A549 (cell line): ENCODE measurements around the gene NRXN3. TPM values are rescaled to one million over a fixed set of nuclear protein-coding genes. Genes with fewer than 3 reads are reported as not detected.

Experiments used
- ATAC-seq, 2 experiments: fragments of 200-7000 bp in 1 of 2; fragments of >200 bp in 1 of 2; cut with Nextera tagmentation in 1 of 2; cut with Tn5 transposase in 1 of 2; 3 replicates each; pipeline versions ENCODE4 v1.8.0 to v1.9.1; 2018 to 2020; ENCODE audit warnings: mild to moderate bottlenecking in 1 of 2, moderate library complexity in 1 of 2
- CTCF ChIA-PET: fragments of 300-600 bp; sonication (Branson Sonifier 250); formaldehyde crosslinking; extraction: SDS; loops from one replicate; lab custom pipeline; 2021; ENCODE audit warnings: antibody characterized with exemption, inconsistent platforms; lab: Yijun Ruan, JAX
- POLR2A ChIA-PET: fragments of 350-600 bp; formaldehyde crosslinking; extraction: SDS; loops from one replicate; lab custom pipeline; 2021; ENCODE audit warnings: antibody characterized with exemption, inconsistent platforms; lab: Yijun Ruan, JAX
- DNase-seq, 2 experiments: peaks; one replicate each; pipeline versions ENCODE4 v3.0.0 to v3.0.0-alpha.2; 2011 to 2016; ENCODE audit warnings: low read depth in 1 of 2, low spot score in 1 of 2
- FAIRE-seq: peaks from 2 replicates; lab custom pipeline; 2011; peaks lifted over from hg19 to GRCh38; lab: Jason Lieb, UNC
- H3K27ac ChIP-seq, 2 experiments: fragments of >200 bp; sonication (Bioruptor Twin); formaldehyde crosslinking; 3 replicates each; pipeline ENCODE4 v1.5.1; 2016 to 2017
- H3K4me1 ChIP-seq: fragments of >200 bp; sonication (Bioruptor Twin); formaldehyde crosslinking; 3 replicates; pipeline ENCODE4 v1.6.1; 2016
- H3K4me2 ChIP-seq: fragments of >200 bp; sonication (Bioruptor Twin); formaldehyde crosslinking; 3 replicates; pipeline ENCODE4 v1.6.1; 2016
- H3K4me3 ChIP-seq: fragments of >200 bp; sonication (Bioruptor Twin); formaldehyde crosslinking; 3 replicates; pipeline ENCODE4 v1.5.1; 2016
- H3K9me3 ChIP-seq: fragments of >200 bp; sonication (Bioruptor Twin); formaldehyde crosslinking; 3 replicates; pipeline ENCODE4 v1.6.1; 2016
- CBX2 ChIP-seq: fragments of 200-600 bp; sonication (generic); IDR thresholded peaks from 2 replicates; pipeline ENCODE4 v1.6.1; 2016; ENCODE audit warnings: low read depth, mild to moderate bottlenecking, borderline replicate concordance
- CBX8 ChIP-seq: fragments of 200-600 bp; sonication (generic); IDR thresholded peaks from 2 replicates; pipeline ENCODE4 v1.6.1; 2016
- CEBPB ChIP-seq, 2 experiments: fragments of >200 bp in 1 of 2; sonication (Bioruptor Twin) in 1 of 2; formaldehyde crosslinking in 1 of 2; IDR thresholded peaks; 2 replicates each; pipeline ENCODE4 v1.6.1; 2012 to 2016
- CHD4 ChIP-seq: fragments of 200-600 bp; sonication (generic); IDR thresholded peaks from 2 replicates; pipeline ENCODE4 v1.6.1; 2016; ENCODE audit warnings: antibody characterized with exemption, mild to moderate bottlenecking, borderline replicate concordance
- EHMT2 ChIP-seq: fragments of 200-600 bp; sonication (generic); IDR thresholded peaks from 2 replicates; pipeline ENCODE4 v1.6.1; 2016; ENCODE audit warnings: antibody characterized with exemption, low read depth, mild to moderate bottlenecking, moderate library complexity
- ESRRA ChIP-seq: fragments of 150-350 bp; IDR thresholded peaks from 2 replicates; pipeline ENCODE4 v1.6.1; 2014; ENCODE audit warnings: mild to moderate bottlenecking, low read length, borderline replicate concordance
- FOSB ChIP-seq: fragments of 250-450 bp; sonication (Bioruptor Pico); IDR thresholded peaks from 2 replicates; pipeline ENCODE4 v1.5.0; 2020; ENCODE audit warnings: mild to moderate bottlenecking, moderate library complexity
- HEYL ChIP-seq: fragments of 250-450 bp; sonication (Bioruptor Pico); IDR thresholded peaks from 2 replicates; pipeline ENCODE4 v1.8.0; 2021; ENCODE audit warnings: mild to moderate bottlenecking, moderate library complexity
- HOXB5 ChIP-seq: fragments of 250-450 bp; sonication (Bioruptor Pico); IDR thresholded peaks from 2 replicates; pipeline ENCODE4 v1.5.0; 2020; ENCODE audit warnings: mild to moderate bottlenecking, moderate library complexity
- JUNB ChIP-seq: fragments of >200 bp; sonication (Bioruptor Twin); formaldehyde crosslinking; IDR thresholded peaks from 2 replicates; pipeline ENCODE4 v1.6.1; 2016
- KDM1A ChIP-seq: fragments of 200-600 bp; sonication (generic); IDR thresholded peaks from 2 replicates; pipeline ENCODE4 v1.6.1; 2016; ENCODE audit warnings: low read depth, mild to moderate bottlenecking
- MAFK ChIP-seq: fragments of 450-650 bp; IDR thresholded peaks from 2 replicates; pipeline ENCODE4 v1.6.1; 2014; ENCODE audit not compliant: partially characterized antibody
- MYC ChIP-seq: IDR thresholded peaks from 2 replicates; pipeline ENCODE4 v1.6.1; 2012; ENCODE audit warnings: mild to moderate bottlenecking, inconsistent platforms, low read length, improper control_type of control experiment, borderline replicate concordance
- NFE2L2 ChIP-seq: fragments of 150-350 bp; conservative IDR thresholded peaks from 2 replicates; pipeline ENCODE4 v1.6.1; 2014; ENCODE audit warnings: low read length
- NPAS2 ChIP-seq: fragments of 250-450 bp; sonication (Bioruptor Pico); IDR thresholded peaks from 2 replicates; pipeline ENCODE4 v1.8.0; 2022; ENCODE audit warnings: mild to moderate bottlenecking, moderate library complexity, borderline replicate concordance
- NR3C1 ChIP-seq: fragments of >200 bp; sonication (Bioruptor Twin); formaldehyde crosslinking; IDR thresholded peaks from 3 replicates; pipeline ENCODE4 v1.6.1; 2017
- POLR2A ChIP-seq: IDR thresholded peaks from 2 replicates; pipeline ENCODE4 v1.6.1; 2012; ENCODE audit warnings: mild to moderate bottlenecking, low read length
- POLR2AphosphoS2 ChIP-seq: conservative IDR thresholded peaks from 2 replicates; pipeline ENCODE4 v1.6.1; 2012; ENCODE audit warnings: low read length, improper control_type of control experiment, inconsistent platforms
- RAD21 ChIP-seq, 2 experiments: fragments of >200 bp in 1 of 2; sonication (Bioruptor Twin) in 1 of 2; formaldehyde crosslinking in 1 of 2; IDR thresholded peaks in 1 of 2; conservative IDR thresholded peaks in 1 of 2; 2 replicates in 1 of 2; 3 replicates in 1 of 2; pipeline ENCODE4 v1.6.1; 2012 to 2018; ENCODE audit warnings: inconsistent platforms in 1 of 2
- RARB ChIP-seq: fragments of 250-450 bp; sonication (Bioruptor Pico); IDR thresholded peaks from 2 replicates; pipeline ENCODE4 v1.8.0; 2021; ENCODE audit warnings: mild to moderate bottlenecking, moderate library complexity
- RCOR1 ChIP-seq: fragments of 150-350 bp; IDR thresholded peaks from 2 replicates; pipeline ENCODE4 v1.6.1; 2014; ENCODE audit warnings: antibody characterized with exemption, low read length, low read depth
- SMC3 ChIP-seq: fragments of >200 bp; sonication (Bioruptor Twin); formaldehyde crosslinking; IDR thresholded peaks from 3 replicates; pipeline ENCODE4 v1.6.1; 2018; ENCODE audit warnings: inconsistent platforms
- TFCP2L1 ChIP-seq: fragments of 250-450 bp; sonication (Bioruptor Pico); IDR thresholded peaks from 2 replicates; pipeline ENCODE4 v1.5.0; 2021; ENCODE audit warnings: mild to moderate bottlenecking
- ZNF302 ChIP-seq: fragments of 250-450 bp; sonication (Bioruptor Pico); IDR thresholded peaks from 2 replicates; pipeline ENCODE4 v1.9.0; 2021; ENCODE audit warnings: inconsistent platforms, mild to moderate bottlenecking, moderate library complexity
- WGBS: methylation state at CpG from one replicate; pipeline ENCODE4 v1.1.6; 2017; ENCODE audit errors: missing lambda C conversion rate; 5-methylcytosine and 5-hydroxymethylcytosine counted together
- polyA plus RNA-seq, 4 experiments: library from polyadenylated mRNA; depleted of rRNA in 3 of 4; stranded (reverse); fragments of >200 nt; fragmentation: RNase III in 1 of 4; extraction: RNeasy Plus Mini Kit Qiagen cat#74134 plus additional on column Dnase treatment in 1 of 4; gene quantifications; 2 replicates in 3 of 4; 3 replicates in 1 of 4; pipeline ENCODE4 v1.2.3, GENCODE V29; 2011 to 2017
- TF ChIP-seq, protein P1 (sequence below): fragments of 150-350 bp; IDR thresholded peaks from 2 replicates; pipeline ENCODE4 v1.6.1; 2014; ENCODE audit warnings: low read depth, mild to moderate bottlenecking, low read length
- TF ChIP-seq, protein P2 (sequence below): IDR thresholded peaks from 2 replicates; pipeline ENCODE4 v1.6.1; 2012; ENCODE audit warnings: low read depth, borderline replicate concordance
- TF ChIP-seq, protein P3 (sequence below): fragments of 450-650 bp; IDR thresholded peaks from 2 replicates; pipeline ENCODE4 v1.6.1; 2014; ENCODE audit warnings: antibody characterized with exemption
- TF ChIP-seq, protein P4 (sequence below): fragments of >200 bp; sonication (Bioruptor Twin); formaldehyde crosslinking; IDR thresholded peaks from 3 replicates; pipeline ENCODE4 v1.6.1; 2016
- TF ChIP-seq, protein P5 (sequence below): fragments of 250-450 bp; sonication (Bioruptor Pico); IDR thresholded peaks from 2 replicates; pipeline ENCODE4 v1.5.0; 2021; ENCODE audit warnings: mild to moderate bottlenecking, moderate library complexity, borderline replicate concordance

Gene NRXN3
- polyA plus RNA-seq, 2 of the 4 experiments (the other 2 are of a cell fraction), result 0.62 to 2.3 TPM

DNA sequence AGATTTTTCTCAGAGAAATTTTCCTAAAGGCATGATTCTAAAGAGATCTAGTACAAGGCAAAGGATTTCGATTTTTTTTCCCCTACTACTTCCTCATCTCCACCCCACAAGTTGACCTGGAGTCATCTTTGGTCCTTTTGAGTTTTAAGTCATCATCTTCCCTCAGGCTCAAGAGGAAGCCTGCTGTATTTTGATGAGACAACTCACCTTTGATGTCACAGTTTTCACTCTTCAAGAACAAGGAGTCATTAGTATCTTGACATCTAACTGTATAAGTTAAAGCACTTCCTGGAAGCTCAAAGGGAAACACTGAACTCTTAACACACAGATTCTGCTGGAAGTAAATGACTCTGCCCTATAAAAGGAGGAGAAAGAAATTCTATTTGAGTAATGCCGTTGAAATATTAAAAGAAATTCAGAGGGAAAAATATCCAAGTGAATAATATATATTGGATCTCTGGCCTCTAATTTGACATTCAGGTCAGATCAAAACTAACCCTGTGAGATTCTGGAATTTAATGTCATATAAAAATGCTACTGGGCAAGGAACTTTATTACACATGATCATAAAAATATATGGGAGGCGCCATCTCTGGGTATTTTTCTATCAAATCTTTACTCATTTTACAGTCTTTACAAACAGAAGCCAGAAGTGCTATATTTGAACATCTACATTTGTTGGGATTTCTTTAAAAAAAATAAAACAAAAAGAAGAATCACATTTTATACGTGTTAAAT, 435.0 kb downstream of the NRXN3 start:
- Histone ChIP-seq H3K4me2 (no peak overlapping the region), H3K27ac (no peak overlapping the region), H3K4me1 (no peaks in the 10 kb centered on the region), H3K9me3 (no peaks in the 10 kb centered on the region), H3K4me3 (no peak overlapping the region)
- WGBS, result 2% methylated on average over 4 of the region's 4 CpGs
- DNase-seq (no peak), ATAC-seq (no peak), FAIRE-seq (no peak)
- TF ChIP-seq CBX2 (no peak), SMC3 (no peak), CBX8 (no peak), JUNB (no peak), HOXB5 (CRISPR knock-in tag) (no peak), RCOR1 (no peak), RARB (CRISPR knock-in tag) (no peak), TFCP2L1 (CRISPR knock-in tag) (no peak), EHMT2 (no peak), POLR2AphosphoS2 (no peak), MYC (no peak), FOSB (CRISPR knock-in tag) (no peak), ZNF302 (no peak), KDM1A (no peak), MAFK (no peak), ESRRA (no peak), CEBPB (IDR thresholded peaks at IDR 0.05) (no peak)
- TF ChIP-seq, protein P1, sequence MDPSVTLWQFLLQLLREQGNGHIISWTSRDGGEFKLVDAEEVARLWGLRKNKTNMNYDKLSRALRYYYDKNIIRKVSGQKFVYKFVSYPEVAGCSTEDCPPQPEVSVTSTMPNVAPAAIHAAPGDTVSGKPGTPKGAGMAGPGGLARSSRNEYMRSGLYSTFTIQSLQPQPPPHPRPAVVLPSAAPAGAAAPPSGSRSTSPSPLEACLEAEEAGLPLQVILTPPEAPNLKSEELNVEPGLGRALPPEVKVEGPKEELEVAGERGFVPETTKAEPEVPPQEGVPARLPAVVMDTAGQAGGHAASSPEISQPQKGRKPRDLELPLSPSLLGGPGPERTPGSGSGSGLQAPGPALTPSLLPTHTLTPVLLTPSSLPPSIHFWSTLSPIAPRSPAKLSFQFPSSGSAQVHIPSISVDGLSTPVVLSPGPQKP, result no peak
- ChIA-PET CTCF (interaction anchor here (2.5 kb wide), 1 partner anchor 7 kb away, joined by 9 read pairs; no protein-coding TSS in a partner anchor), POLR2A (no interaction called here)

DNA sequence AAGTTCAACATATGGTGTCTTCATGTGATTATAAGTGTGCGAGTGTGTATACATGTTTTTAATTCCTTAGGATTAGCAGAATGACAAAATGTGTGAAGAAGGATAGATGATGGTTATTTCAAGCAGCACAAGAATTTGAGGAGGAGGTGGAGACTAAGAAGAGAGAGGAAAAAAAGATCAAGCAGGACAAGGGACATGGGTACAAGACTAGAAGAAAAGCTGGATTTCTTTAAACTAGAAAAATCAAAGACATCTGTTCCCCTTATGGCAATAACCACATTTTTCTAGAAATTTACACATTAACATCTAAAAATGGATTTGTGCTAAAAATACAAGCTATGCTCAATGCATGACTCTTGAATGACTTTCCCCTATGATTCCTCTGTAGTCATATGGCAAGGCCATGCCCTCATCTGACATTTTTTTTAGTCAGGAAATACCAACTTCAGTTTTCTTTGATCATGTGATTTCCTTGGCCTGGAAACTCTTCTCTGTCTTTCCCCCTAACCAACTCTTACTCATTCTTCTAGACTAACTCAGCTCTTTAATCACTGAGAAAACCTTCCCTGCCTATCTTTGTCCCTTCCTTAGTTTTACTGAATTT, 435.8 kb downstream of the NRXN3 start:
- Histone ChIP-seq H3K9me3 (no peaks in the 10 kb centered on the region), H3K4me3 (no peak overlapping the region), H3K4me1 (no peaks in the 10 kb centered on the region), H3K4me2 (no peak overlapping the region), H3K27ac (no peak overlapping the region)
- POLR2A ChIA-PET, result no interaction called here
- CTCF ChIA-PET, result interaction anchor here (1.0 to 2.5 kb wide), 2 partner anchors 8 to 39 kb away, joined by 3 to 9 read pairs; no protein-coding TSS in a partner anchor
- FAIRE-seq (no peak), ATAC-seq (no peak), DNase-seq (no peak)
- 26% methylated on average over 1 of the region's 1 CpG for WGBS
- TF ChIP-seq CHD4 (no peak), KDM1A (no peak), ESRRA (no peak), HEYL (CRISPR knock-in tag) (no peak), CEBPB (IDR thresholded peaks at IDR 0.05) (no peak), MAFK (no peak), NPAS2 (CRISPR knock-in tag) (no peak), RARB (CRISPR knock-in tag) (no peak), CBX2 (no peak), NR3C1 (no peak), NFE2L2 (no peak), POLR2A (no peak), RAD21 (conservative IDR thresholded peaks at IDR 0.05 in 1 of 2, IDR thresholded peaks at IDR 0.05 in 1 of 2) (no peak)
- TF ChIP-seq, protein P2, sequence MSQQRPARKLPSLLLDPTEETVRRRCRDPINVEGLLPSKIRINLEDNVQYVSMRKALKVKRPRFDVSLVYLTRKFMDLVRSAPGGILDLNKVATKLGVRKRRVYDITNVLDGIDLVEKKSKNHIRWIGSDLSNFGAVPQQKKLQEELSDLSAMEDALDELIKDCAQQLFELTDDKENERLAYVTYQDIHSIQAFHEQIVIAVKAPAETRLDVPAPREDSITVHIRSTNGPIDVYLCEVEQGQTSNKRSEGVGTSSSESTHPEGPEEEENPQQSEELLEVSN, result no peak
- TF ChIP-seq, protein P3, sequence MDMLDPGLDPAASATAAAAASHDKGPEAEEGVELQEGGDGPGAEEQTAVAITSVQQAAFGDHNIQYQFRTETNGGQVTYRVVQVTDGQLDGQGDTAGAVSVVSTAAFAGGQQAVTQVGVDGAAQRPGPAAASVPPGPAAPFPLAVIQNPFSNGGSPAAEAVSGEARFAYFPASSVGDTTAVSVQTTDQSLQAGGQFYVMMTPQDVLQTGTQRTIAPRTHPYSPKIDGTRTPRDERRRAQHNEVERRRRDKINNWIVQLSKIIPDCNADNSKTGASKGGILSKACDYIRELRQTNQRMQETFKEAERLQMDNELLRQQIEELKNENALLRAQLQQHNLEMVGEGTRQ, result no peak
- TF ChIP-seq, protein P4, sequence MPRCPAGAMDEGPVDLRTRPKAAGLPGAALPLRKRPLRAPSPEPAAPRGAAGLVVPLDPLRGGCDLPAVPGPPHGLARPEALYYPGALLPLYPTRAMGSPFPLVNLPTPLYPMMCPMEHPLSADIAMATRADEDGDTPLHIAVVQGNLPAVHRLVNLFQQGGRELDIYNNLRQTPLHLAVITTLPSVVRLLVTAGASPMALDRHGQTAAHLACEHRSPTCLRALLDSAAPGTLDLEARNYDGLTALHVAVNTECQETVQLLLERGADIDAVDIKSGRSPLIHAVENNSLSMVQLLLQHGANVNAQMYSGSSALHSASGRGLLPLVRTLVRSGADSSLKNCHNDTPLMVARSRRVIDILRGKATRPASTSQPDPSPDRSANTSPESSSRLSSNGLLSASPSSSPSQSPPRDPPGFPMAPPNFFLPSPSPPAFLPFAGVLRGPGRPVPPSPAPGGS, result no peak
- TF ChIP-seq, protein P5, sequence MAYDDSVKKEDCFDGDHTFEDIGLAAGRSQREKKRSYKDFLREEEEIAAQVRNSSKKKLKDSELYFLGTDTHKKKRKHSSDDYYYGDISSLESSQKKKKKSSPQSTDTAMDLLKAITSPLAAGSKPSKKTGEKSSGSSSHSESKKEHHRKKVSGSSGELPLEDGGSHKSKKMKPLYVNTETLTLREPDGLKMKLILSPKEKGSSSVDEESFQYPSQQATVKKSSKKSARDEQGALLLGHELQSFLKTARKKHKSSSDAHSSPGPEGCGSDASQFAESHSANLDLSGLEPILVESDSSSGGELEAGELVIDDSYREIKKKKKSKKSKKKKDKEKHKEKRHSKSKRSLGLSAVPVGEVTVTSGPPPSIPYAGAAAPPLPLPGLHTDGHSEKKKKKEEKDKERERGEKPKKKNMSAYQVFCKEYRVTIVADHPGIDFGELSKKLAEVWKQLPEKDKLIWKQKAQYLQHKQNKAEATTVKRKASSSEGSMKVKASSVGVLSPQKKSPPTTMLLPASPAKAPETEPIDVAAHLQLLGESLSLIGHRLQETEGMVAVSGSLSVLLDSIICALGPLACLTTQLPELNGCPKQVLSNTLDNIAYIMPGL, result no peak
